Measurements from ENCODE around the gene SLC18A2. TPM values are rescaled to one million over a fixed set of nuclear protein-coding genes. Genes with fewer than 3 reads are reported as not detected.

The SLC18A2 gene
- polyA plus RNA-seq, 2 of the 4 experiments (the other 2 are of a cell fraction): 0.03 to 0.09 TPM

DNA sequence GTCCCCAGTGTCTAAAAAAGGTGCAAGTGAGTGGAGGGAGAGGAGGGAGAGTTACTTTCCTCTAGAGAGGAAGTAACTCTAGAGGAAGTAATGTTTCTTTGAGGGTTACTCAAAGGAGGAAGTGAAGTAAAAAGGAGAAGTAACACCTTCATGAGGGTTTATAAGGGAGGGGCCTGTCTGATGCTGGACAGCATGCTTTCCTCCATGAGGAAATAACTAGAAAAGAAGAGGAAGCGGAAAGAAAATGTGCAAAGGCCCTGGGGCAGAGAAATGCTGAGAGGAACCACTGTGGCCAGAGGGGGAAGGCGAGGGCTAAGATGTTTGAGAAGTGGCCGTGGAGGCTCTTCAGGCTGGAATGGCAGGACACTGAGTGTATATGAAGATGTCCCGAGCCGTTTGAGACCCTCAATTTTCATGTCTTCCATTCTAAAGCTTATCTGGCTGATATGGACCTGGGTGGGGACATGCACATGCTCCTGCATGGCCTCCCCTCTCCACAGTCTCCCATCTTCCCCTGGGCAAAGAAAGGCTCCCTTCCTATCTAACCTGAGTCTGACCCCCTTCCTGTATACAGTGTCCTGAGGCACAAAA is 3.4 kb upstream of the SLC18A2 start:
- TF ChIP-seq CBX2 (IDR thresholded peaks at IDR 0.05; ENCODE audit: borderline replicate concordance, low read depth) (no peak), ZFP36 (IDR thresholded peaks at IDR 0.05; ENCODE audit: borderline replicate concordance, partially characterized antibody) (no peak), RNF2 (IDR thresholded peaks at IDR 0.05; ENCODE audit: borderline replicate concordance, low read depth) (no peak), NFE2L2 (conservative IDR thresholded peaks at IDR 0.05; ENCODE audit: low read length) (no peak), ZSCAN20 (CRISPR knock-in tag; IDR thresholded peaks at IDR 0.05) (no peak), POLR2A (IDR thresholded peaks at IDR 0.05; ENCODE audit: low read length) (no peak), RAD21 (conservative IDR thresholded peaks at IDR 0.05 in 1 of 2, IDR thresholded peaks at IDR 0.05 in 1 of 2) (no peak), FOXS1 (CRISPR knock-in tag; IDR thresholded peaks at IDR 0.05) (no peak), CBX8 (IDR thresholded peaks at IDR 0.05) (no peak), KDM1A (IDR thresholded peaks at IDR 0.05; ENCODE audit: low read depth) (no peak)
- TF ChIP-seq, protein P1, sequence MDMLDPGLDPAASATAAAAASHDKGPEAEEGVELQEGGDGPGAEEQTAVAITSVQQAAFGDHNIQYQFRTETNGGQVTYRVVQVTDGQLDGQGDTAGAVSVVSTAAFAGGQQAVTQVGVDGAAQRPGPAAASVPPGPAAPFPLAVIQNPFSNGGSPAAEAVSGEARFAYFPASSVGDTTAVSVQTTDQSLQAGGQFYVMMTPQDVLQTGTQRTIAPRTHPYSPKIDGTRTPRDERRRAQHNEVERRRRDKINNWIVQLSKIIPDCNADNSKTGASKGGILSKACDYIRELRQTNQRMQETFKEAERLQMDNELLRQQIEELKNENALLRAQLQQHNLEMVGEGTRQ (IDR thresholded peaks at IDR 0.05): no peak
- H3K27ac ChIP-seq: no peak overlapping the region
- H3K4me3 ChIP-seq: no peak overlapping the region
- CTCF ChIA-PET: no interaction called here
- H3K4me1 ChIP-seq: 0 out of 3 replicates have a peak, but pooled peaks cover 3% of the 10 kb centered on the region
- POLR2A ChIA-PET: no interaction called here
- DNase-seq (ENCODE audit: low read depth in 1 of 2, low spot score in 1 of 2) (no peak), ATAC-seq (no peak), FAIRE-seq (no peak)
- WGBS (ENCODE audit: missing lambda C conversion rate): 60% methylated on average over 5 of the region's 5 CpGs
- H3K4me2 ChIP-seq: no peak overlapping the region
- H3K9me3 ChIP-seq: no peaks in the 10 kb centered on the region

DNA sequence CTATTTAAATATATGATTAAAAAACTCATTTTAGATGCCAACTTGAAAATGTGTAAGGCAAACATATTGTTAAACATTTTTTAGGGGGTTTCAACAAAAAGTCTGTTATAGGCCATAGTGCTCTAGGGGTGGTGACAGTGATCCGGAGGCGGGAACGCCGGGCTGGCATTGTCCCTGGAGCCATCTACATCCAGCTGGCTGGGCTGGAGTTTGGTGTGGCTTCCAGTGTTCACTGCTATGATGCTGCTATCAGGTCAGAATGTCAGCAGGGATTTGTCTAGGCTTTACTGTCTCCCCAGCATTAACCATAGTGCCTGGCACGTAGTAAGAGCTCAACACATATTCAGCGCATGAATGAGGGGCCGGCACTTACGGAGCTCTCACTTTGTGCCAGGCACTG is 1.9 kb upstream of the SLC18A2 start:
- 94% methylated on average over 8 of the region's 8 CpGs for WGBS (ENCODE audit: missing lambda C conversion rate)
- Histone ChIP-seq H3K9me3 (no peaks in the 10 kb centered on the region), H3K27ac (no peak overlapping the region), H3K4me1 (0 out of 3 replicates have a peak, but pooled peaks cover 3% of the 10 kb centered on the region), H3K4me2 (no peak overlapping the region), H3K4me3 (no peak overlapping the region)
- no peak for TF ChIP-seq NR3C1 (IDR thresholded peaks at IDR 0.05)
- no peak for TF ChIP-seq RCOR1 (IDR thresholded peaks at IDR 0.05; ENCODE audit: low read depth, low read length)
- no peak for TF ChIP-seq HOXA7 (CRISPR knock-in tag; IDR thresholded peaks at IDR 0.05)
- TF ChIP-seq, protein P1 (IDR thresholded peaks at IDR 0.05): no peak
- TF ChIP-seq, protein P2, sequence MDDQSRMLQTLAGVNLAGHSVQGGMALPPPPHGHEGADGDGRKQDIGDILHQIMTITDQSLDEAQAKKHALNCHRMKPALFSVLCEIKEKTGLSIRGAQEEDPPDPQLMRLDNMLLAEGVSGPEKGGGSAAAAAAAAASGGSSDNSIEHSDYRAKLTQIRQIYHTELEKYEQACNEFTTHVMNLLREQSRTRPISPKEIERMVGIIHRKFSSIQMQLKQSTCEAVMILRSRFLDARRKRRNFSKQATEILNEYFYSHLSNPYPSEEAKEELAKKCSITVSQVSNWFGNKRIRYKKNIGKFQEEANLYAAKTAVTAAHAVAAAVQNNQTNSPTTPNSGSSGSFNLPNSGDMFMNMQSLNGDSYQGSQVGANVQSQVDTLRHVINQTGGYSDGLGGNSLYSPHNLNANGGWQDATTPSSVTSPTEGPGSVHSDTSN (IDR thresholded peaks at IDR 0.05): no peak
- TF ChIP-seq RFX5 (IDR thresholded peaks at IDR 0.05): no peak
- TF ChIP-seq, protein P3, sequence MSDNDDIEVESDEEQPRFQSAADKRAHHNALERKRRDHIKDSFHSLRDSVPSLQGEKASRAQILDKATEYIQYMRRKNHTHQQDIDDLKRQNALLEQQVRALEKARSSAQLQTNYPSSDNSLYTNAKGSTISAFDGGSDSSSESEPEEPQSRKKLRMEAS (IDR thresholded peaks at IDR 0.05): no peak
- TF ChIP-seq, protein P4, sequence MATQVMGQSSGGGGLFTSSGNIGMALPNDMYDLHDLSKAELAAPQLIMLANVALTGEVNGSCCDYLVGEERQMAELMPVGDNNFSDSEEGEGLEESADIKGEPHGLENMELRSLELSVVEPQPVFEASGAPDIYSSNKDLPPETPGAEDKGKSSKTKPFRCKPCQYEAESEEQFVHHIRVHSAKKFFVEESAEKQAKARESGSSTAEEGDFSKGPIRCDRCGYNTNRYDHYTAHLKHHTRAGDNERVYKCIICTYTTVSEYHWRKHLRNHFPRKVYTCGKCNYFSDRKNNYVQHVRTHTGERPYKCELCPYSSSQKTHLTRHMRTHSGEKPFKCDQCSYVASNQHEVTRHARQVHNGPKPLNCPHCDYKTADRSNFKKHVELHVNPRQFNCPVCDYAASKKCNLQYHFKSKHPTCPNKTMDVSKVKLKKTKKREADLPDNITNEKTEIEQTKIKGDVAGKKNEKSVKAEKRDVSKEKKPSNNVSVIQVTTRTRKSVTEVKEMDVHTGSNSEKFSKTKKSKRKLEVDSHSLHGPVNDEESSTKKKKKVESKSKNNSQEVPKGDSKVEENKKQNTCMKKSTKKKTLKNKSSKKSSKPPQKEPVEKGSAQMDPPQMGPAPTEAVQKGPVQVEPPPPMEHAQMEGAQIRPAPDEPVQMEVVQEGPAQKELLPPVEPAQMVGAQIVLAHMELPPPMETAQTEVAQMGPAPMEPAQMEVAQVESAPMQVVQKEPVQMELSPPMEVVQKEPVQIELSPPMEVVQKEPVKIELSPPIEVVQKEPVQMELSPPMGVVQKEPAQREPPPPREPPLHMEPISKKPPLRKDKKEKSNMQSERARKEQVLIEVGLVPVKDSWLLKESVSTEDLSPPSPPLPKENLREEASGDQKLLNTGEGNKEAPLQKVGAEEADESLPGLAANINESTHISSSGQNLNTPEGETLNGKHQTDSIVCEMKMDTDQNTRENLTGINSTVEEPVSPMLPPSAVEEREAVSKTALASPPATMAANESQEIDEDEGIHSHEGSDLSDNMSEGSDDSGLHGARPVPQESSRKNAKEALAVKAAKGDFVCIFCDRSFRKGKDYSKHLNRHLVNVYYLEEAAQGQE (IDR thresholded peaks at IDR 0.05): no peak
- no peak for DNase-seq (ENCODE audit: low read depth in 1 of 2, low spot score in 1 of 2)
- ChIA-PET POLR2A (no interaction called here), CTCF (interaction anchor here (2.4 kb wide), 1 partner anchor 22 kb away, joined by 15 read pairs; no protein-coding TSS in a partner anchor)
- ATAC-seq: no peak
- FAIRE-seq: no peak

Data from A549 (cell line).